Measurements from ENCODE around the gene DMBX1. TPM values are rescaled to one million over a fixed set of nuclear protein-coding genes. Genes with fewer than 3 reads are reported as not detected.

The DMBX1 gene
- total and polyA plus RNA-seq, 9 of the 15 experiments (the other 6 are each of a cell fraction or from before 2014, with no cell fraction given) = 0.25 to 4.3 (median 1.0) TPM

DNA sequence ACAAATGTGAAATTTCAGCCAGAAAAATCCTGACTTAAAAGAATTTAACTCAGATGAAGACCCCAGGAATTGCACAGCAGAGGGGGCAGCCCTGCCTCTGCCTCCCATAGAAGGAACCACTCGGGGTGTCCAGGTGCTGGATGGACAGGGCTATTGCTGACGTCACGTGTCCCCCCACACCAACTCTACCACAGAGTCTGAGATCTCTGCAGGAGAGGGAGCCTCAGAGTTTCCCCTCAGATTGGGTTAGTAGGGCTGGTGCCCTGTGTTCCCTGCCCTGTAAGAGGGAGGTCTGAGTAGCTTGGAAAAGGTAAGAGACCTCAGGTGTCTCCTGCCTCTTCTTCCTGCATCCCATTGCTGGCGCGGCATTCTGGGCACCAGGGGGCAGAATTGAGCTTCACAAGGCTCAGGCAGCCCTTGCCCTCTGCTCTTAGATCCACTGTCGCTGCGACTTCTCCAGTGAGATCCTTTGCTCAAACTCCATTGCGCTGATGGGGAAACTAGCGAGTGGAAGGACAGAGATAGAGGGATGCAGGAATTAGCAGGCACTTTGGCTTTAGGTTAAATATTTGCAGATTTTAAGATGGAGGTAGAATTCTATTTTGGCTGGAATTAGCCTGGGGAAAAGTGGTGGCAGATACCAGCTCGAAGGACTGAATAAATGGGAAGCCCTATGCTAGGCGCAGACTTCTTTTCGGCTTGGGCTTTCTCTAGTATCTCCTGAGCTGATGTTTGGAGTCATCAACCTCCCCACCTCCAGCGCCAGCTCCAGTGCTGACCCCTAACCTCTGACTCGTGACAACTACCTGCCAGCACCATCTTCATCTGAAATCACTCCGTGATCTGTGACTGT, 42.8 kb upstream of the DMBX1 start (continued):
- TF ChIP-seq RAD51 (IDR thresholded peaks at IDR 0.05; ENCODE audit: borderline replicate concordance, low read depth) (peak; percentile 28; the same call in 1 of the 2 replicates), GTF2A2 (tag; IDR thresholded peaks at IDR 0.05) (no peak), ZNF592 (IDR thresholded peaks at IDR 0.05) (no peak), ZNF41 (CRISPR knock-in tag; conservative IDR thresholded peaks at IDR 0.05) (no peak), ASH1L (IDR thresholded peaks at IDR 0.05; ENCODE audit: borderline replicate concordance, low read depth, partially characterized antibody) (no peak), HNRNPH1 (optimal IDR thresholded peaks at IDR 0.05; ENCODE audit: low read depth, low read length) (no peak), PRDM10 (IDR thresholded peaks at IDR 0.05; ENCODE audit: partially characterized antibody) (no peak), EZH2 (IDR thresholded peaks at IDR 0.05; ENCODE audit: borderline replicate concordance, low read depth, low read length) (no peak), SMC3 (conservative IDR thresholded peaks at IDR 0.05; ENCODE audit: insufficient read depth, low read depth, low read length) (peak; percentile 98), KLF16 (IDR thresholded peaks at IDR 0.05) (peak; percentile 36; the same call in 1 of the 2 replicates), FOXK1 (CRISPR knock-in tag; IDR thresholded peaks at IDR 0.05; ENCODE audit: borderline replicate concordance) (no peak), EGR1 (conservative IDR thresholded peaks at IDR 0.05) (no peak), MCM3 (IDR thresholded peaks at IDR 0.05) (no peak), BRCA1 (IDR thresholded peaks at IDR 0.05) (no peak), BRCA1 (CRISPR knock-in tag; IDR thresholded peaks at IDR 0.05) (no peak), ZNF263 (CRISPR knock-in tag; IDR thresholded peaks at IDR 0.05; ENCODE audit: borderline replicate concordance) (peak; percentile 42; the same call in 1 of the 2 replicates), BACH1 (tag; IDR thresholded peaks at IDR 0.05) (no peak), ARID2 (IDR thresholded peaks at IDR 0.05) (peak; percentile 89)
- TF ChIP-seq, protein P1, sequence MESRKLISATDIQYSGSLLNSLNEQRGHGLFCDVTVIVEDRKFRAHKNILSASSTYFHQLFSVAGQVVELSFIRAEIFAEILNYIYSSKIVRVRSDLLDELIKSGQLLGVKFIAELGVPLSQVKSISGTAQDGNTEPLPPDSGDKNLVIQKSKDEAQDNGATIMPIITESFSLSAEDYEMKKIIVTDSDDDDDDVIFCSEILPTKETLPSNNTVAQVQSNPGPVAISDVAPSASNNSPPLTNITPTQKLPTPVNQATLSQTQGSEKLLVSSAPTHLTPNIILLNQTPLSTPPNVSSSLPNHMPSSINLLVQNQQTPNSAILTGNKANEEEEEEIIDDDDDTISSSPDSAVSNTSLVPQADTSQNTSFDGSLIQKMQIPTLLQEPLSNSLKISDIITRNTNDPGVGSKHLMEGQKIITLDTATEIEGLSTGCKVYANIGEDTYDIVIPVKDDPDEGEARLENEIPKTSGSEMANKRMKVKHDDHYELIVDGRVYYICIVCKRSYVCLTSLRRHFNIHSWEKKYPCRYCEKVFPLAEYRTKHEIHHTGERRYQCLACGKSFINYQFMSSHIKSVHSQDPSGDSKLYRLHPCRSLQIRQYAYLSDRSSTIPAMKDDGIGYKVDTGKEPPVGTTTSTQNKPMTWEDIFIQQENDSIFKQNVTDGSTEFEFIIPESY (CRISPR knock-in tag; IDR thresholded peaks at IDR 0.05) = no peak
